Ureter (tissue), 1 donor: ENCODE measurements around the gene EVI2B. TPM values are rescaled to one million over a fixed set of nuclear protein-coding genes. Genes with fewer than 3 reads are reported as not detected.
"Not testable (repeated sequence)": the region's sequence is repeated elsewhere in the genome, so short reads cannot be mapped to it uniquely, and the experiment has no call there.

Experiments used
- DNase-seq: peaks from one replicate; pipeline ENCODE4 v3.0.0-alpha.2; 2020; ENCODE audit warnings: low spot score
- total RNA-seq: library from RNA; stranded (reverse); gene quantifications from one replicate; pipeline ENCODE4 v1.2.4, GENCODE V29; 2023
- donor health status: DM: yes; HTN: yes; CAD: no.

Gene EVI2B
- total RNA-seq, result 6.5 TPM

- no peak for DNase-seq
Measured at GRCh38 chr17:31313982-31314781, at the start of gene EVI2B. TSS of gene EVI2B (minus strand) at chr17:31314054. CDS start at chr17:31305609, 8,445 bp downstream.

GRCh38 chr17:31357839-31358394 is 44.1 kb upstream of the EVI2B start:
- DNase-seq, result no peak

GRCh38 chr17:31357091-31357490 is 43.2 kb upstream of the EVI2B start:
- no peak for DNase-seq

- DNase-seq, result no peak
Measured at GRCh38 chr17:31355935-31356334, 42.1 kb upstream of the EVI2B start.

- no peak for DNase-seq
Measured at GRCh38 chr17:31349454-31349853, 35.6 kb upstream of the EVI2B start.

- not testable (repeated sequence) for DNase-seq
Measured at GRCh38 chr17:31345191-31345747, 31.4 kb upstream of the EVI2B start.

GRCh38 chr17:31339906-31340661 is 26.2 kb upstream of the EVI2B start:
- no peak for DNase-seq

GRCh38 chr17:31329221-31329620 is 15.4 kb upstream of the EVI2B start:
- DNase-seq, result no peak

GRCh38 chr17:31328160-31328535 is 14.3 kb upstream of the EVI2B start:
- no peak for DNase-seq

- no peak for DNase-seq
Measured at GRCh38 chr17:31327534-31328159, 13.8 kb upstream of the EVI2B start.

- DNase-seq, result no peak
Measured at GRCh38 chr17:31323551-31323950, 9.7 kb upstream of the EVI2B start.

GRCh38 chr17:31321966-31322365 is 8.1 kb upstream of the EVI2B start:
- DNase-seq, result no peak

- no peak for DNase-seq
Measured at GRCh38 chr17:31321481-31321880, 7.6 kb upstream of the EVI2B start, which contains the start of gene EVI2A. TSS of gene EVI2A (minus strand) at chr17:31321622. CDS start at chr17:31319013, 2,609 bp downstream.

GRCh38 chr17:31320791-31321190 is 6.9 kb upstream of the EVI2B start:
- DNase-seq, result no peak

- DNase-seq, result no peak
Measured at GRCh38 chr17:31320241-31320640, 6.4 kb upstream of the EVI2B start.

GRCh38 chr17:31318851-31319661 is 5.2 kb upstream of the EVI2B start:
- no peak for DNase-seq

- no peak for DNase-seq
Measured at GRCh38 chr17:31318298-31318801, 4.5 kb upstream of the EVI2B start.

GRCh38 chr17:31314782-31315100 is 887 bp upstream of the EVI2B start:
- DNase-seq, result no peak

GRCh38 chr17:31312223-31312622 is 1.6 kb downstream of the EVI2B start:
- DNase-seq, result not testable (repeated sequence)

GRCh38 chr17:31311526-31311925 is 2.3 kb downstream of the EVI2B start:
- DNase-seq, result no peak

GRCh38 chr17:31310886-31311285 is 3.0 kb downstream of the EVI2B start:
- DNase-seq, result no peak
